HUES48 (cell line): ENCODE results near the gene AUTS2.

Source experiments
- H3K27ac ChIP-seq: one replicate; pipeline ENCODE4 v1.7.0; 2013; ENCODE audit warnings: low read depth, low read length, inconsistent platforms
- H3K27me3 ChIP-seq: 2 replicates; pipeline ENCODE4 v1.6.1; 2013; ENCODE audit warnings: mild to moderate bottlenecking, low read length; ENCODE audit not compliant: control insufficient read depth, insufficient read depth
- H3K36me3 ChIP-seq: 2 replicates; pipeline ENCODE4 v1.6.1; 2013; ENCODE audit warnings: low read length; ENCODE audit not compliant: control insufficient read depth, insufficient read depth
- H3K4me1 ChIP-seq: 2 replicates; pipeline ENCODE4 v1.6.1; 2013; ENCODE audit warnings: mild to moderate bottlenecking, low read length; ENCODE audit not compliant: control insufficient read depth, insufficient read depth
- H3K4me3 ChIP-seq: 2 replicates; pipeline ENCODE4 v1.5.1; 2013; ENCODE audit warnings: mild to moderate bottlenecking, low read depth, low read length
- H3K9ac ChIP-seq: 2 replicates; pipeline ENCODE4 v1.6.1; 2013; ENCODE audit warnings: mild to moderate bottlenecking, low read depth, low read length, moderate library complexity
- H3K9me3 ChIP-seq: 2 replicates; pipeline ENCODE4 v1.6.1; 2013; ENCODE audit warnings: low read length; ENCODE audit not compliant: control insufficient read depth, insufficient read depth

The AUTS2 gene

GRCh38 chr7:69643708-69644445 lies 45.6 kb downstream of the AUTS2 start:
- H3K4me3 ChIP-seq, result no peak overlapping the region
- H3K27me3 ChIP-seq, result peaks cover 11% of the 10 kb centered on the region
- no peaks in the 10 kb centered on the region for H3K36me3 ChIP-seq
- H3K4me1 ChIP-seq, result peaks cover 70% of the 10 kb centered on the region
- H3K27ac ChIP-seq, result peak overlapping the region; percentile 42
- no peaks in the 10 kb centered on the region for H3K9me3 ChIP-seq
- no peak overlapping the region for H3K9ac ChIP-seq

- Histone ChIP-seq H3K9me3 (no peaks in the 10 kb centered on the region), H3K27me3 (peaks cover 16% of the 10 kb centered on the region), H3K4me3 (peak overlapping the region; percentile 23; the same call in 1 of the 2 replicates), H3K27ac (peak overlapping the region; percentile 85), H3K4me1 (peaks cover 53% of the 10 kb centered on the region), H3K9ac (no peak overlapping the region), H3K36me3 (no peaks in the 10 kb centered on the region)
Observed at GRCh38 chr7:69645683-69646082, 47.4 kb downstream of the AUTS2 start.

- Histone ChIP-seq H3K27ac (no peak overlapping the region), H3K4me3 (no peak overlapping the region), H3K9me3 (no peaks in the 10 kb centered on the region), H3K9ac (no peak overlapping the region), H3K36me3 (no peaks in the 10 kb centered on the region), H3K27me3 (peaks cover 11% of the 10 kb centered on the region; the same call in 1 of the 2 replicates), H3K4me1 (peaks cover 41% of the 10 kb centered on the region)
Observed at GRCh38 chr7:69651101-69651590, 52.9 kb downstream of the AUTS2 start.

GRCh38 chr7:69652947-69653701 lies 54.8 kb downstream of the AUTS2 start:
- Histone ChIP-seq H3K36me3 (no peaks in the 10 kb centered on the region), H3K4me3 (no peak overlapping the region), H3K9ac (no peak overlapping the region), H3K27me3 (peaks cover 11% of the 10 kb centered on the region; the same call in 1 of the 2 replicates), H3K4me1 (peaks cover 37% of the 10 kb centered on the region), H3K27ac (no peak overlapping the region), H3K9me3 (no peaks in the 10 kb centered on the region)

GRCh38 chr7:69653806-69654205 lies 55.5 kb downstream of the AUTS2 start:
- Histone ChIP-seq H3K27ac (no peak overlapping the region), H3K36me3 (no peaks in the 10 kb centered on the region), H3K27me3 (peaks cover 11% of the 10 kb centered on the region; the same call in 1 of the 2 replicates), H3K9me3 (no peaks in the 10 kb centered on the region), H3K4me1 (peaks cover 32% of the 10 kb centered on the region), H3K4me3 (no peak overlapping the region), H3K9ac (no peak overlapping the region)

GRCh38 chr7:69654381-69654780 lies 56.1 kb downstream of the AUTS2 start:
- Histone ChIP-seq H3K4me1 (peaks cover 36% of the 10 kb centered on the region), H3K27me3 (peaks cover 11% of the 10 kb centered on the region; the same call in 1 of the 2 replicates), H3K4me3 (no peak overlapping the region), H3K9me3 (no peaks in the 10 kb centered on the region), H3K36me3 (no peaks in the 10 kb centered on the region), H3K27ac (no peak overlapping the region), H3K9ac (no peak overlapping the region)

GRCh38 chr7:69654849-69655707 lies 56.8 kb downstream of the AUTS2 start:
- H3K4me3 ChIP-seq, result no peak overlapping the region
- H3K36me3 ChIP-seq, result no peaks in the 10 kb centered on the region
- no peak overlapping the region for H3K27ac ChIP-seq
- H3K9me3 ChIP-seq, result no peaks in the 10 kb centered on the region
- no peak overlapping the region for H3K9ac ChIP-seq
- peaks cover 6% of the 10 kb centered on the region; the same call in 1 of the 2 replicates for H3K27me3 ChIP-seq
- peaks cover 42% of the 10 kb centered on the region for H3K4me1 ChIP-seq

GRCh38 chr7:69656077-69656476 lies 57.8 kb downstream of the AUTS2 start:
- H3K27me3 ChIP-seq, result peaks cover 6% of the 10 kb centered on the region; the same call in 1 of the 2 replicates
- no peak overlapping the region for H3K4me3 ChIP-seq
- no peaks in the 10 kb centered on the region for H3K9me3 ChIP-seq
- H3K27ac ChIP-seq, result no peak overlapping the region
- H3K9ac ChIP-seq, result no peak overlapping the region
- no peaks in the 10 kb centered on the region for H3K36me3 ChIP-seq
- peaks cover 42% of the 10 kb centered on the region for H3K4me1 ChIP-seq

GRCh38 chr7:69656890-69657289 lies 58.6 kb downstream of the AUTS2 start:
- Histone ChIP-seq H3K4me1 (peaks cover 42% of the 10 kb centered on the region), H3K36me3 (no peaks in the 10 kb centered on the region), H3K9me3 (no peaks in the 10 kb centered on the region), H3K27ac (peak overlapping the region; percentile 45), H3K27me3 (peaks cover 6% of the 10 kb centered on the region; the same call in 1 of the 2 replicates), H3K4me3 (no peak overlapping the region), H3K9ac (no peak overlapping the region)

- H3K27ac ChIP-seq, result peak overlapping the region; percentile 45
- H3K9me3 ChIP-seq, result no peaks in the 10 kb centered on the region
- peaks cover 6% of the 10 kb centered on the region; the same call in 1 of the 2 replicates for H3K27me3 ChIP-seq
- H3K36me3 ChIP-seq, result no peaks in the 10 kb centered on the region
- H3K9ac ChIP-seq, result no peak overlapping the region
- H3K4me1 ChIP-seq, result peaks cover 44% of the 10 kb centered on the region
- no peak overlapping the region for H3K4me3 ChIP-seq
Observed at GRCh38 chr7:69657331-69657730, 59.1 kb downstream of the AUTS2 start.
